Left colon (tissue), 2 donors: ENCODE results near the gene PCIF1. TPM values are rescaled to one million over a fixed set of nuclear protein-coding genes. Genes with fewer than 3 reads are reported as not detected.
A peak's percentile ranks its signal among the peaks of the same experiment; 100 is the strongest.
"Not testable (repeated sequence)": the region's sequence is repeated elsewhere in the genome, so short reads cannot be mapped to it uniquely, and the experiment has no call there.

Experiments used
- ATAC-seq: fragments of 200-7000 bp; cut with Tn5 transposase; one replicate; pipeline ENCODE4 v1.9.1; 2020; ENCODE audit warnings: mild to moderate bottlenecking, moderate library complexity
- DNase-seq, 2 donors: peaks; one replicate each; pipeline ENCODE4 v3.0.0-alpha.2; 2020
- intact Hi-C, 2 donors: fragments of 100-400 bp; cut with DNase I in 1 of 2; cut with micrococcal nuclease in 1 of 2; formaldehyde crosslinking; loops; one replicate each; pipeline versions ENCODE4 v1.11.2 to v1.14.0; 2022; cut with DNase I, micrococcal nuclease
- total RNA-seq, 2 donors: library from RNA; stranded (reverse); fragmentation: NEBNext Ultra II Directional; extraction: Animal tissue kit (Norgen Biotek cat#: 25700); gene quantifications; one replicate each; pipeline ENCODE4 v1.2.1, GENCODE V29; 2021
- donor health status: DM: no; HTN: no; CAD: no.
- donor health status: DM: yes; HTN: yes; CAD: no.

Gene PCIF1
- total RNA-seq, 2 donors from 2014 or later = 27.2 to 32.1 TPM

GRCh38 chr20:45943613-45944012, 9.1 kb downstream of the PCIF1 start:
- ATAC-seq (no peak), DNase-seq (no peak)
- intact Hi-C loops = no loop called here

GRCh38 chr20:45944151-45944964, 9.9 kb downstream of the PCIF1 start:
- no peak for DNase-seq
- intact Hi-C loops = no loop called here
- no peak for ATAC-seq

- ATAC-seq (no peak), DNase-seq (no peak)
- intact Hi-C loops = no loop called here
Measured at GRCh38 chr20:45944965-45945677, 10.6 kb downstream of the PCIF1 start.

DNA sequence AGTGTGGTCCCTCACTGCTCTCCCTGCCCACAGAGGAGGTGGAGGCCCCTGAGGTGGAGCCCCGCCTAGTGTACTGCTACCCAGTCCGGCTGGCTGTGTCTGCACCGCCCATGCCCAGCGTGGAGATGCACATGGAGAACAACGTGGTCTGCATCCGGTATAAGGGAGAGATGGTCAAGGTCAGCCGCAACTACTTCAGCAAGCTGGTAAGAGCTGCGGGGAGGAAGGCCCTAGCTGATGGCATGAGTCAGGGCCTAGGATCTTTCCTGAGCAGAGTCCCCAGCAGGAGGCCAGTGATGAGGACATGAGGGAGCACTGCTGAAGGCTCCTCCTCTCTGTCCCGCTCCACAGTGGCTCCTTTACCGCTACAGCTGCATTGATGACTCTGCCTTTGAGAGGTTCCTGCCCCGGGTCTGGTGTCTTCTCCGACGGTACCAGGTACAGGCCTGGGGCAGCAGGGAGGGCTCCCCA, 11.2 kb downstream of the PCIF1 start:
- peak; percentile 11 for ATAC-seq
- intact Hi-C loops = no loop called here
- no peak for DNase-seq

DNA sequence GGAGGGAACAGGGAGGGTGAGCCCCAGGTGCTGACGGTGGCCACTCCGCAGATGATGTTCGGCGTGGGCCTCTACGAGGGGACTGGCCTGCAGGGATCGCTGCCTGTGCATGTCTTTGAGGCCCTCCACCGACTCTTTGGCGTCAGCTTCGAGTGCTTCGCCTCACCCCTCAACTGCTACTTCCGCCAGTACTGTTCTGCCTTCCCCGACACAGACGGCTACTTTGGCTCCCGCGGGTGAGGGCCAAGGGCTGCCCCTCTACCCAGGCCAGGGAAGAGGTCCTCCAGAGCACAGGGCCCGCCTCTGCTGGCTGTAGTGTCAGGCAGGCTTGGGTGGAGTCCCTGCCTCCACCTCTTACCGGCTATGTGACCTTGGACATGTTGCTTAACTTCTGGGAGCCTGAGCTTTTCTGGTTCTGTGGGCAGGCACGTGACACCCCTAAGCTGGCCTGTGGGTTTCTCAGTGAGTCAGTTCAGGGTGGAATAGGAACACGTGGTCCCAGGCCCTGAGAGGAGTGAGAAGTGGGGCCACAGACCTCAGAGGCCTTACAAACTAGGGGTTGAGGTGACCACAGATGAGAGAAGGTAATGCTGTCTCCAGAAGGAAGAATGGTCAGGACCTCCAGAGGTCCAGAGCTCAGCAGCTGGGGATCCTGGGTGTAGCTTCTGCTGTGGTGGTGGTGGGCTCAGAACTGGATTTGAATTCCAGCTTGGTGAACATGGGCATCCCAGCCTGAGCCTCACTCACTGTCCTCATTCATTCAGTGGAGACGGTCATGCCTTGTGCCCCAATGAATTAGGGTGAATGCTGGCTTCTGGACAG, 11.9 kb downstream of the PCIF1 start:
- ATAC-seq (peak; percentile 63), DNase-seq (peak; percentile 36 to 69)
- intact Hi-C loops = no loop called here

GRCh38 chr20:45947110-45947866, 12.8 kb downstream of the PCIF1 start:
- intact Hi-C loops = no loop called here

DNA sequence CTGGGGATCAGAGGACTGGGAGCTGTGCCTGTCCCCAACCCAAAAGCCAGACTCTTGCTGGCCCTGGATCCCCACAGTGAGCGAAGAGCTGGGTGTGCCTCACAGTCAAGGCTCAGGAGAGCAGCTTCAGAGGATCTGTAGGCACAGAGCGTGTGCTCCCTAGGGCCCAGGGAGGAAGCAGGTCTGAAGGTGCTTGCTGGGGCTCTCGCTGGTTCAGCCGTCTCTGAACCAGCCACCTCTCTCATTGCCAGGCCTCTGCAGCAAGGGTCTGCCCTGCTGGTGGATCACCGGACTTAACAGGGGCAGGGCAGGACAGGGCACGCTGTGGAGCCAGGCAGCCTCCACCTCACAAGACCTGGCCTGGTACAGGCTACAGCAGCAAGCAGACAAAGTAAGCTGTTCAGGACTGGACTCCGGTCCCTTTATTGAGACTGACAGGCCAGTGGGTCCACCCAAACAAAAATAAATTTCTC, 13.8 kb downstream of the PCIF1 start:
- intact Hi-C loops = no loop called here
- DNase-seq = no peak
- no peak for ATAC-seq

More at GRCh38 chr20:45947110-45947866, 12.8 kb downstream of the PCIF1 start:
- ATAC-seq (no peak), DNase-seq (no peak)

- intact Hi-C loops = no loop called here
- ATAC-seq (no peak), DNase-seq (no peak)
Measured at GRCh38 chr20:45948742-45949541, 14.5 kb downstream of the PCIF1 start.

DNA sequence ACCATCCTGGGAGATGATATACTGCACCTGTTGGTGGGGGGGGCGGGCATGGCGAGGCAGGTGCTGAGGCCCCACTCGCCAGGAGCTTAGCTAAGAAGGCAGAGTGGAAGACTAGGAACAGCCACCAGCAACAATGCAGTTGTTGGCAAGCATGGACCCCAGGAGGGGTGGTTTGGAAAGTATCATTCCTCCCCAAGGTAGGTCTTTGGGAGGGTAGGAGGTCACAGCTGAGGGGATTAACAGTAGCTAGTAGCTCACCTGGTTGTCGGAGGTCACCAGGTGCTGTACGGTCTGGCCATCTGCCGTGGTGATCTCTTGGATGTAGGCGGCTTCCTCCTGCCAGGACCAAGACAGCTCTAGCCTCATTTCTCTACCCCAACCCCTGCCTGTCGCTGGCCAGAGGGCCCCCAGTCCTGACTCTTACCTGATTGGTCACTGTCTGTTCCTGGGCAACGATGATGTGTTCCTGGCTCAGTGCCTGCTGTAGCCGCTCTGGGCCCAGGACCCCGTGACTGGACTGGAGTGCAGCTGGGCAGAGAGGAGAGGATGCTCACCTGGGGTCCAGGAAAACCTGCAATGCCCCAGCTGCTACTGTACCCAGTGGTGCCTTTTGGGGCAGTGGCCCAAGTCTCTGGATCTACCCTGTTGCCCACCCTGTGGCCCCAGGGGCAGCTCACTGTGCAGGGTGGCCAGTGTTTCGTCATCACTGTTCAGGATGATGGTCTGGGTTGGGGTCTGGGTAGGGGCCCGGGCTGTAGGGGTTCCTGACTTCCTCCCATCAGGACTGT, 15.3 kb downstream of the PCIF1 start:
- ATAC-seq (no peak), DNase-seq (no peak)
- intact Hi-C loops = no loop called here

DNA sequence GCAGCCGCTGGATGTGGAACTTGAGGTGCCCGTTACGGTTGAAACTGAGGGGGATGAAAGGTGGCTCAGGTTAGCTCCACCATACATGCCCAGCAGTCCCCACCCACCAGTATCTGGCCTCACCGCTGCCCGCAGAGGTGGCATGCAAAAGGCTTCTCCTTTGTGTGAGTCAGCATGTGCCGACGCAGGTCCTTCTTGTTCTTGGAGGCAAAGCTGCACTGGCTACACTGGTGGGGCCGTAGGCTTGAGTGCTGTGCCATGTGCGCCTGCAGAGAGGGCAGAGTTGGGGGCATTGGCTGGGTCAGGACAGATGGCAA, 15.8 kb downstream of the PCIF1 start:
- intact Hi-C loops = no loop called here
- DNase-seq (no peak), ATAC-seq (no peak)

DNA sequence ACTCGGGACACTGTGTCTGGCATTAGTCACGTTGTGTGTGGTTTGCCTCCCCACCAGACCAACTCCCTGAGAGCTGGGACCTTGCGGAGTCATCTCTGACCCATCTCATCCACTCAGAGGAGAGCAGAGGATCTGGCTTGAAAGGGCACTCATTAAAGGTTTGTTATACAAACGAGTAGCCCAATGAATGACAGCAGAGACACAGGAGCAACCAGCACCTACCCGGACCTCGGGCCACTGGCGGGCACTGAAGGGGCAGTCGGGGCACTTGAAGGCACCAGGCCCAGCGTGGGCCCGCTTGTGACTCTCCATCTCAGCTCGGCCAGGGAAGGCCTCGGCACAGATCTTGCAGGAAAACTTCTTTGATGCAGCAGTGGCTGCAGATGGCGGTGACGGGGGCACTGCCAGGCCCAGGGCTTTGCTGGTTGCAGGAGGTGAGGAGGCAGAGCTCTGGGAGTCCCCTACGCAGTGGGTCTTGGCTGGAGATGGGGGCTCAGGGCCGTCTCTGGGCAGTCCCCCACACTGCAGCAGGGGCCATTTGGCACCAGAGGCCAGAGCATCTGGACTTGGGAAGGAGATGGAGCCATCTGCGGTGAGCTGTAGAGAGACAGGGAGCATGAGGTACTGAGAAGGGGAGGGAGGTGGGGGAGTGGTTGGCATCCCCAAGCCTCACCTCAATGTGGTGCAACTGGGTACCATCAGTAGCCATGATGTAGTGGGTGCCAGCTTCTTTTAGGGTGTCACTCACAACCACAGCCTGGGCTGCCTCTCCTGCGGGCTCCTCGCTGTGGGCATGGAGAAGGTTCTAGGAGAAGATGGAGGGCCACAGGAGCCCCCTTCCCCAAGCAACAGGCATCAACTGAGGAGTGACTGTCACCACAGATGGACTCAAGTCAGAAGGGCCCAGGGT, 17.7 kb downstream of the PCIF1 start:
- DNase-seq (no peak), ATAC-seq (no peak)
- intact Hi-C loops = no loop called here

GRCh38 chr20:45952861-45953260, 18.4 kb downstream of the PCIF1 start:
- DNase-seq (no peak), ATAC-seq (no peak)
- intact Hi-C loops = no loop called here

- DNase-seq = no peak
- ATAC-seq = no peak
- intact Hi-C loops = no loop called here
Measured at GRCh38 chr20:45953672-45954071, 19.2 kb downstream of the PCIF1 start.

- intact Hi-C loops, ATAC-seq: not testable (repeated sequence)
- DNase-seq = peak in 1 of 2 donors; percentile 2
Measured at GRCh38 chr20:45956326-45956725, 21.8 kb downstream of the PCIF1 start.

DNA sequence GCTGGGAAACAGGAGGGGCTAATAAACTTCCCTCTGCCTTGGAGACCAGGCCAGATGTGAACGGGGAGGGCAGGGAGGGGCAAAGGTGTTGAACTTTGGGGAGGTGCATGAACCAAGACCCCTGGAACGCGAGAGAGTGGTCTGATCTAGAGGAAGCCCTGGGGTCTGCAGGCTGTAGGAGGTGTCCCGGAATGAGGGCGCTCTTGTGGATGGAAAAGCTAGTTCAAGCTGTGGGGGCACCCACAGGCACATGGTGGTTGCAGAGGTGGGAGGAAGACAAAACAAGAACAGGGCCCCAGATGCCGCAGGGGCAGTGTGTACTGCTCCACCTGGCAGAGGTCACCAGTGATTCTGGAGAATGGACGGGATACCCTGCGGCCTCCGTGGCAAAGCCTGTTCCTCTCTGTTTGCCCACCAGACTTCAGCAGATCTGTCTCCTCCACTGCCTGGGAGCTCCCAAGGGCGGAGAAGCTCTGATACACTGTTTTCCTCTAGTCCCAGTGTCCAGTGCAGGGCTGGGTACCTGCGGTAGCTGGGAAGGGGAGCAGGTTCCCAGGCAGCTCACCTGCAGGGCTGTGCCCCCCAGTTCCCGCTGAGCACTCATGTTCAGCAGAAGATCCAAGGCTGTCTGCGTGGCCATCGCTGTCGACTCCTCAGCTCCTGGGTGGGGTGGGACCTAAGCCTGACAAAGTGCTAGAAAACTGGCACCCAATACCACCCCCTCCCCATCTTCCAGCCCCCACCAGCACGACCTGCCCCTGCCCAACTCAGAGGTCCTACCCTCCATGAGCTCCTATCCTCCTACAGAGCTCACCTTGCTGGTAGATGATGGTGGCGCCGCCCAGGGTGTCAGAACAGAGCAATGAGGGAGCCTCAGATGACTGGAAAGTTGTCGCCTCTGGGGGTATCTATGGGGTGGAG, 22.8 kb downstream of the PCIF1 start:
- ATAC-seq (no peak), DNase-seq (peak in 1 of 2 donors; percentile 19)
- intact Hi-C loops = no loop called here
